GM18520 (cell line): ENCODE results near the gene ACYP1.

Experiments used
- ATAC-seq: cut with Tn5 transposase; IDR thresholded peaks from one replicate; pipeline ENCODE4 v1.9.1; 2021; ENCODE audit not compliant: unreplicated experiment

ACYP1 gene

DNA sequence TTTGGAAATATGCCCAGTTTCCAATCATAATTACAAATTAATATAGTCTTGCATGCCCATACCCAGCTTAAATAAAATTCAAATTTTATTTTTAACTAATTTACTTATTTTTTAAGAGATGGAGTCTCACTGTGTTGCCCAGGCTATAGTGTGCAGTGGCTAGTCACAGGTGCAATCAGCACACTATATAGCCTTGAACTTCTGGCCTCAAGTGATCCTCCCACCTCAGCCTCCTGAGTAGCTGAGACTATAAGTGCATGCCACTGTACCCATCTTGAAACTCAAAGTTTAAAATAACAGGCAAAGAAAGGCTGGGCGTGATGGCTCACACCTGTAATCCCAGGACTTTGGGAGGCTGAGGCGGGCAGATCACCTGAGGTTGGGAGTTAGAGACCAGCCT is 22.9 kb downstream of the ACYP1 start:
- no peak for ATAC-seq

DNA sequence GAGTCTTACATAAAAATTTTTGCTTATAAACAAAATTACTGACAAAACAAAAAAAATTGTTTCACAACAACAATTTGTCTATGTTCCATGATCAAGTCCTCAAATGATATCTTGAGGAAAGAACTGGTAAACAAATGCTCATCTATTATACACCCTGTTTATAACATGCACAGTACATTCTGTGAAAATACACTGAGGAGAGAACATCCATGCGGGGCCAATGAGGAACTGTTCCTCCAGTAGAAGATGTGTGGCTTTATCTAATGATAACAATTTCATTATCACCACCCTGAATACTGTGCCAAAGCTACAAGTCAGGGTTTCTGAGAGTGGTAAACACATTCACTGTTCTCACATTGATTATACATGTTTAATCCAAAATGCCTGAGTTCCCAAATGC is 23.3 kb downstream of the ACYP1 start:
- no peak for ATAC-seq

DNA sequence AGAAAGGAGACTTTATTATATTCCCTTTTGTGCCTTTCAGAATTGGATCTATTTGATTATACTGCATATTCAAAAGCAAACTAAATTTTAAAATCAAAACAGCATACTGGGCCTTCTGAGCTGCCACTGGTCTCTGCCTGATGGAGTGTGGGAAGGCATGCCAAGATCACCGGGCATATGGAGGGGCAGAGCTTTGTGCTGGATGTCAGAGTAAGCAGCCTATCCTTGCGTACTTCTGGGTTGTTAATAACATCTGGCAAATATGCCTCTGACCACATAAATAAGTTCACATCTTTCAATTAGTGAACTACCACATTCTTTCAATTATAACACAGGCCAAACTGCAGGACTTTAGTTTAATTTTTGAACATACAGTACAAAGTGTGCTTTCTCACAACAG is 30.9 kb downstream of the ACYP1 start:
- no peak for ATAC-seq

DNA sequence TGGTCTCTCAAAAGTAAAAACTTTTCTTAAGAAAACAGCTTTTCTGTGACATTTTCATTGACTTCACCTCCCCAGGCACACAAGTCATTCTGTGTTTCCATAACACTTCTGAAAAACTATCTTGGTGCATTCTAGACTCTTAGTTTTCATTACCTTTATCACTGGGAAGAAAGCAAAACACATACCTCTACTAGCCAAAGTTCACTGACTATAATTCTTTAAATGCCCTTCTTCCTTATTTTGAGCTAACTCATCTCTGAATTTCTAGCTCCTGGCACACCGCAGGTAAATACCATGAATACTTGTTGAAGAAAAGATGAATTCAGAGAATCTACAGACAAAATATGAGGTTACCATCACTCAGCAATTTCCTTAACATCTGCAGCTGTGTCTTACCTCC is 33.7 kb downstream of the ACYP1 start:
- no peak for ATAC-seq

DNA sequence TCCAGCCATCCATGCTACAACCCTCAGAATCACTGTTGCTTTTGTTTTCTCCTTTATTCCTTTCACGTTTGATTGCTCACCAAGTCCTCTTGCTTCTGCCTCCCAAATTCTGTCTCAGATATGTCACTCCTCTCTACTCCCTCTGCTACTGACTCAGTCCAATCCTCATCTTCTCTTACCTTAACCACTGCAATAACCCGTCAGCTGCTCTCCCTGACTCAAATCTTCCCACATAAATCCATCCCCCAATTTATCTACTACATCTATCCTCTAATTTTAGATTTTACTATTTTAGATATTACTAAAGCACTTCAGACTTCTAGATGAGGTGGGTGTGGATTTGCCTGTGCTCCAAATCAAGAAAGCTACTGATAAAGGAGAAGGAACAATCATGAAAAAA is 37.9 kb downstream of the ACYP1 start:
- no peak for ATAC-seq

DNA sequence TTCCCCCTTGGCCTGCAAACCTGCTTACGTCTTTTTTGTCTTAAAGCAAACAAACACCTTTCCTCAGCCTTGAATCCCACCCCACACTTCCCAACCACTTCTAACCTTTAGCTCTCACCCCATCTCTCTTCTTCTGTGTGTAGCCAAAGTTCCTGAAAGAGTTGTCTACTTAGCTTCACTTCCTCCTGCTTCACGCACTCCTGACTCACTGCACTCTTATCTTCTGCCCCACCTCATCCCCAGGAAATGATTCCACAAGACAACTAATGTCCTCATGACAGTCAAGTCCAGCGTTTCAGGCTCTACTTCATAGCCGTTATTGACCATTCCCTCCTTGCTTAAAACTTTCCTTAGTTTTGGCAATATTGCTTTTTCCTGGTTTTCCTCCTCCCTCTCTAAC is 38.7 kb downstream of the ACYP1 start:
- ATAC-seq, result no peak

DNA sequence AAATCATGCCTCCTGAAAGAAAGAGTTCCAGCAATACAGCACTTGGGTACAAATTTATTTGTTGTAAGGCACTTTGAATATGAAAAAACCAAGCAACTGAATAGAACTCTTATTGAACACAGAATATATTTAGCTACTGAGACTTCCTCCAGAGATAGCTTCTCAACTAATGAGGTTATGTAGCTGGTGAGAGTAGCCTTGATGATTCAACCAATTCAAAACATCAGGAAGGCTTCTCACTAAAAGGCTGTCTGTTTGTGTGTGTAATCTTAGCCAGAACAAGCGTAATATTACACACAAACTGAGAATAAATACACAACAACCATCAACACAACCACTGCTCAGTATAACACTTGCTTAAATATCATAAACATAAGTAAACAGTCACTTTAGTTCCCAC is 40.7 kb downstream of the ACYP1 start:
- no peak for ATAC-seq

DNA sequence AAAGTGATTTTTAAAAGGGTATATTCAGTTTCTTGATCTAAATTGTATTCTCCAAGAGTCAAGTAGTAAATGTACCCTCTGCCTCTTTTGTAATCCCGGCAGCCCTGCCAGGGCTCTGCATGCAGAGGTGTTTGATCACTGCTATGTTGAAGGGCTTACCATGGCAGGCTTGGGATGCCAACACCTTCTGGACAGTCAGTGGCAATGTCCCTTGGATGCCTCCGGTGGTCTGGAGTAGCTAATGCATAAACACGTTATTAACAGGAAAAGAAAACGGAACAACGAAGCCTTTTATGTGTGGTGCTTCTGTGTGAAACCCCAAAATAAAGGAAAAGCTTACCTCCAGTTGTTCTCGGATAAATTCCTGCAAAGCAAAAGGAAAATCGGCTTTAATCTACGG is 41.2 kb downstream of the ACYP1 start:
- no peak for ATAC-seq

DNA sequence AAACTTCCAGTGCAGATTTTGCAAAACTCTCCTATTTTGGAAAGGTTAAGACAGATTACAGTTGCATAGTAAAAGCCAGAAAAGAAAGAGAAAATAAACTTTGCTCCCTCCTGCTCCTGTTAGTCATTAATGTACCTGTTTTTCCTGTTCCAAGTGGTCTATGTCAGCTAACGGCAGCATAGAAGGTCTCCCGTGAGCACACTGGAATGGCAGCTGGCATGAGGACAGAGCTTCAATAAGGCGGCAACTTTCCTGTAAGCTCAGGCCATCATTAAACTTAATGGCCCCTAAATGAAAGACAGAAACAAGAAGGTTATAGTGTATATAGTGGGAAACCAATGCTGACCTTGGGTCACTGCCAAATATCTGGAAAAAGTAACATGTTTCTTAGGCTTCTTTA is 45.1 kb downstream of the ACYP1 start:
- no peak for ATAC-seq

DNA sequence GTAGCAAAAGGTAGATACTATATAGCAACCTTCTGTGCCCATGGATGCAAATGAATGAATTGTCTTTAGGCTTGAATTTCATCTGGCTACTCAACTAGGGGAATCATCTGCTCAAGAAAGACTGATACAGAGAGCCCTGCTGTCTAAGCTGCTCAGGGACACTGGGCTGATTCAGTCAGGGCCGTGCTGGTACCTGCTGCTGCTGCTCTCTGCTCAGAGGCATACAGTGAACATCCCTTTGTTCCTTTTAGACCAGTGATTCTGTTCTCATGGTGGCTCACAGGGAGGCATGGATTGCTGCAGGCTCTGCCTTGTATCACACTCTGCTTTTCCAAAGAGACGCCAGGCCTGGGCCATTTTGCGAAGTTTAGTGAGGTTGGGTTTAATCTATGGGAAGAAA is 47.0 kb downstream of the ACYP1 start:
- no peak for ATAC-seq

DNA sequence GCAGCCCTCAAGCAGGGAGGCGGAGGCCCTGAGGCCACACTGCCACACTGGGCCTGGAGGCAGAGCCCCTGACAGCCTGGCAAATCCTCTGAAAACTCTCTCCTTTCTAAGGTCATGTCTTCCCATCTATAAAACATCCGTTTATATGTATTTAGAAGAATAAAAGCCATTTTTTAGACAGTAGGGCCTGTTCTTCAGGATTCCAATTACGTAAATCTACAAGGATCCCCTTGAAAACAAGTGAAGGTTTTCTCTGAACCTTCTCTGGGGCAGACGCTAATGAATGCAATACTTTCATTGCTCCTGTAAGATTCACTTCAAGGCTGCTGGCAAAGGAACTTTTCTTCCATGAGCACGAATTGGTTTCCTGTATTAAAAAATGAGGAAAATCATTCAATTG is 48.3 kb downstream of the ACYP1 start:
- no peak for ATAC-seq

DNA sequence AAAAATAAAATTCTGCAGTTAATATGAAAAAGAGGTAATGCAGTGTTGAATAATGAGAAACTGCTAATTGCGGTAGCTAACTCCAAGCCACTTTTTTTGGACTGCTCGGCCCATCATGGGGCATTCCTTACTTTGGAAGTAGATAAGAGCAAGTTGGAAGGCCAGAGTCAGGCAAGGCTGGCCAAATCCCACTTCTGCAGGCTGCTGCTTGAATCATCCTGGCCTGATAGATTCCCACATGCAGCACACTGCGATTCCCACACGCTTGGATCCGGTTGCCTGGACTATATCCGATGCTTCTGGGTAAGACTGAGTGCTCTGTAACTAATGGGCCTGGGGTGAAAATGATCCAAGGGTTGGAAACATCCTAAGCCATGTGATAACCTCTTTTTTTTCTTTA is 50.5 kb downstream of the ACYP1 start:
- no peak for ATAC-seq

DNA sequence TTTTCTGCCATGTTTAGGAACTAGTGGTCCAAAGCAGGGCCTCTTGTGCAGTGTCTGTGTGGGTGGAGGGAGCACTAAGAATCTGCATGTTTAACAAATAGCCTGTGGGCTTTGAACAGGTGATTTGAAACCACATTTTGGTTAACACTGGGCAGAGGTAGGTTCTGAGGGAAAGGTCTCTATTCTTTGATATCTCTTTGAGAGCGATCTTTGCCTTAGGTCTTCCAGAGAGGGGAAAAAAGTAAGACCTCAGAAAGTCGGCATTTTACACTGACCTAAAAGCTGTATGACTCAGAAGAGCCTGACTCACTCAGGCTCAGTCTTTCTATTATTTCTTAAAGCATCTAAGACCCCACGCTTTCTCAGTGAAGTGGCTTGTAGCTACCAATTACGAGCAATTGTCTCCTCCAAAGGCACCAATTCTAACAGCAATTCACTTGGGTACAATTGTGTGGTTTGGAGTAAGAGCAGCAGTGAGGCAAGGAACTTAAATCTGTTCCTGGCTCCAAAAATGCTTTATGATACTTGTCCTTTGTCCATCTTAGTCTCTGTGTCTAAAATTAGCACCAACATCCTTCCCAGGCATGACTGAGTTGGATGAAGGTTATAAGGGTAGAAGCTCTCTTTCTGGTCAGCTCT is 52.3 kb downstream of the ACYP1 start:
- ATAC-seq, result no peak

DNA sequence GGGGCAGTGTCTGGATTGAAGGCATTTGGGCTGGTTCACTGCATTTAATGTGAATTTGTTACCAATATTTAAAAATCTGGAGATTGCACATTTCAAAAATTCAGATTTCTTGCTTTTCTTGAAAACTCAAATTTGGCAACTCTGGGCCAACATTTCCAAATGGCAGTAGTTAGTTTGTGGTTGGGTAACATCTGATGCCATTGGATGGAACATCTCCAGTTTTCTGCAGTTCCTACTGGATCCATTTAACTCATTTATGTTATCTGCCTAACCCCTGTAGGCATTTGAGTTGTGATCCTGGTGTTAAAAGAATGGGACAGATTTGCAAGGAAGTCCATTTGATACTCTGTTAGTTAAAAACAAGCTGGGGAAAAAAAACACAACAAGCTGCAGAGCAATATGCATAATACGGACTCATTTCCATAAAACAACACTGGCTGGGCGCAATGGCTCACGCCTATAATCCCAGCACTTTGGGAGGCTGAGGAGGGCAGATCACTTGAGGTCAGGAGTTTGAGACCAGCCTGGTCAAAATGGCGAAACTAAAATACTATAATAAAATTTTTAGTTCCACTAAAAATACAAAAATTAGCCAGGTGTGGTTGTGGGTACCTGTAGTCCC is 53.2 kb downstream of the ACYP1 start:
- ATAC-seq, result no peak

DNA sequence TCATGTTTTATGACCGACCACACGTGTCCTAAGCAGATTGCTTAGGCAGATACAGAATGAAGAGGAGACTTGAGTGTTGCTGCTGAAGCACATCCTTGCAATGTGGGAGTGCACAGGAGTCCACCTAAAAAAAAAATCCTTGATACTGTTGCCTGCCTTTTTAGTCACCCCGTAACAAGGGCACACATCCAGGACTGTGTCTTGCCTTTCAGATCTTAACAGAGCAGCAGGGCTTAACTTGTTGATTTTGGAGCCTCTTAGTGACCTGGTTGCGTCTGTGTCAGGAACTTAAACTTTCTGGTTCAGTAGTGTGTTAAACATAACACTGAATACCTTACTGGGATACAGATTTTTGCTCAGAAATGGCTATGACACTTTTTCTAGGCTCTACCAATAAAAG is 54.6 kb downstream of the ACYP1 start:
- ATAC-seq, result no peak

DNA sequence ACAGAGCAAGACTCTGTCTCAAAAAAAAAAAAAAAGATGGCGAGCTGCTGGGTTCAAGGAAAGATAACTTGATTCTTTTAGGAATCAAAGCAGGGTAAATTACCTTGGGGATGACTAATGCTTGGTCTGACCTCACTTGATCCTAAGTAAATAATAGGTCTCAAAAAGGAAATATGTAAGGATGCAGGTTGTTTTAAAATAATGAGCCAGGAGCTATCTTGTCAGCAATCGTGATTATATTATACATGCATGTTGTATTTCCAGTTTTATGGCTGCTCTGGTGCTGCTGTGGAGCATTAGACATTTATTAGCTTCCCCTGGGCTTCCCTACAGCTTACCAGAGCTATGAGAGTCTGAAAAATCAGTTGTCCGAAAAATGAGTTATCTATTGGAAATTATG is 58.5 kb downstream of the ACYP1 start:
- ATAC-seq, result no peak

DNA sequence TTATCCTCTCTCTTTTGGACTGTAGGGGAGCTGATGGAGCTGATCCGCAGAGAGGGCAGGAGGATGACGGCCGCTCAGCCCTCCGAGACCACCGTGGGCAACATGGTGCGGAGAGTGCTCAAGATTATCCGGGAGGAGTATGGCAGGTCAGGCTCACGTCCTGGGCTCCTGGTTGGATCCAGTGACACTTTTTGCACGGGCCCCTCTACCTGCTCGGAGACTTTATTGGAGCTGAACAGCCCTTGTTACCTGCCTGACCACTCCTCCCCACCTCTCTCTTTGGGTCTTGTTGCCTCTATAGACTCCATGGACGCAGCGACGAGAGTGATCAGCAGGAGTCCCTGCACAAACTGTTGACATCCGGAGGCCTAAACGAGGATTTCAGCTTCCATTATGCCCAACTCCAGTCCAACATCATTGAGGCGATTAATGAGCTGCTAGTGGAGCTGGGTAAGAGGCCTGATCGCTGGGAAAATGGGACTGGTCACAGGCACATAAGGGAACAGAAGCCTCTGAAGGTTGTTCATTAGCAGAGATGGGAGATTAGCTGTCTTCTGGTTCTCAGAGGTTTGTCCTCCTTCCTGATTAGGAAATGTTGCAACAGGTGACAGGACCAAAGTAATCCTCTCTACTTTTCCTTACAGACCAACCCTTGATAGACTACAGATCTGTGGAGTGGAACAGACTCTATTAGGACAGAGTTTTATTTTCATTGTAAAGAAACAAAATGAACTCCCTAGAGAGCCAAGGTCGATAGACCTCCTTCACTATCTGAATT is 60.4 kb downstream of the ACYP1 start:
- ATAC-seq, result no peak
